HuH-7.5 (cell line): ENCODE results near the gene CYTH4.

ENCODE experiments used
- DNase-seq: peaks from one replicate; pipeline ENCODE4 v3.0.0; 2011; ENCODE audit warnings: low spot score

Gene CYTH4

DNA sequence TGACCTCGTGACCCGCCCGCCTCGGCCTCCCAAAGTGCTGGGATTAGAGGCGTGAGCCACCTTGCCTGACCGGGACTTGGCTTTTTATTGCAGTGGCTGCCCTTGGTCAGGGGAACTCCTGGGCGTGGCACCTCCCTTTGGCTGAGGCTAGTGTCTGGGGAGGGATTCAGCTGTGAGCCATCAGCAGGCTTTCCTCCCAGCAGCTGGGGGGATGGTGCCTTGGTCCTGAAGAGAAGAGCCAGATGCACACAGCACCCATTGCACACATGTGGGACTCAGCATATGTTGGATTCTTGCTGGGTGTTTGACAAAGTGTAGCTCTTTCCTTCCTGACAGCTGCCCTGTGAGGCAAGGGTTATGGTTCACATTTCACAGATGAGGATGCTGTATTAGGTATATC is 8.4 kb downstream of the CYTH4 start:
- DNase-seq = no peak

DNA sequence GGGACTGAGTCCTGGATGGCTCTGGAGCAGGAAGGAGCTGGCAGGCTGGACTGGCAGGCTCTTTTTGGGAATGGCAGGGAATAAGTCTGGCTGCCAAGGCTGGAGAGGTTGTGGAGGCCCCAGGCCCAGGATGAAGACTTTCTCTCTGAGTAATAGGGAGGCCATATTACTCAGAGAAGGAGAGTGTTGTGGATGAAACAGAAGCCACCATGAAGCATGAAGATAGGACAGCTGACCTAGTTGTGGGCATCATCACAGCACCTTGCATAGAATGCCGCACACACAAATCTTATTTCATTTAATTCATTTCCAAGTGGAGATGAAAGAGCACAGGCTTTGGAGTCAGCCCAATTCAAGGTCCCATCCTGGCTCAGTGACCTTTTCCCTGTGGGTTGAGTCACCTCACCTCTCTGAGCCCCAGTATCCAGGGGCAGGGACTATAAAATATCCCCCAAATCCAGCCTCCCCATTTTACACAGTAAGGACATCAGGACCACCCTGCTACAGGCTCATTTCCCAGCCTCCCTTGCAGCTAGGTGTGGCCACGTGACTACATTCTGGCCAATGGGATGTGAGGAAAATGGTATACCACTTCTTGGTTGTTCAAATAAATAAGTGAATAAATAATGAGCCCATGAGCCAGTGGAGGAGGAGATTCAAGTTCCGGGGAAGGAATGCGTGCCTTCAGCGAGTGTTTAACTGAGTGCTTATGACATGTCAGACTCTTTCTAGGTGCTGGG is 9.4 kb downstream of the CYTH4 start:
- no peak for DNase-seq

DNA sequence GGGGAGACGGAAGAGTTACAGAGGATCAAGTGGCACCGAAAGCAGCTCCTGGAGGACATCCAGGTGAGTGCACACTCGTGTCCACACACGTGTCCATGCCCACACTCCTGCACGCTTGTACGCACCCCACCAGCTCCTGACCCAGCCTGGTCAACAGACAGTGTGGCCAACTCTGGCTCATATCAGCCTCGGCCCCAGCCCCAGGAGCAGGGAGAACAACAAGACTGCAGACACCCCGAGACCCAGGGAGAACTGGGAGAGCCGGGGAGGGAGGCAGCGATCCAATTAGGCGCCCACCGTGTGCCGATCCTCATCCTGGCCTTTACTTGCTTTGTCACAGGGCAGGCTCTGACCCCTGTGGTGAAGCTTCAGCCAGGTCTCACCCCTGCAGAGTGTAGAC is 10.3 kb downstream of the CYTH4 start:
- DNase-seq = no peak

DNA sequence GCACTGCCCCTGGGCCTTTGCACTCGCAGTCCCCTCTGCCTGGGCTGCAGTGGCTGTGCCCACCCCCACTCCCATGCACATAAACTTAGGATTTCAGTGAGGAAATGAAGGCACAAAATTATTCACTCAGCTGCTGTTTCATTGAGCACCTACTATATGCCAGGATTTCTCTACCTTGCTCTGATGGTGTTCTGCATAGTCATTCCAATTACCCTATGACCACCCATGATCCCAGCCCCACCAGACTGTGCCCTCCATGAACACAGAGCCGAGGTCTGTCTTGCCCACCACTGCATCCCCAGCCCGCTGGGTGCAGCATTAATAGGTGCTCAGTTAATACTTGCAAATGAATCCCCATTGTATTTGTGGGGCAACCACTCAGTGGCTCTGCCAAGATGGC is 10.9 kb downstream of the CYTH4 start:
- no peak for DNase-seq

DNA sequence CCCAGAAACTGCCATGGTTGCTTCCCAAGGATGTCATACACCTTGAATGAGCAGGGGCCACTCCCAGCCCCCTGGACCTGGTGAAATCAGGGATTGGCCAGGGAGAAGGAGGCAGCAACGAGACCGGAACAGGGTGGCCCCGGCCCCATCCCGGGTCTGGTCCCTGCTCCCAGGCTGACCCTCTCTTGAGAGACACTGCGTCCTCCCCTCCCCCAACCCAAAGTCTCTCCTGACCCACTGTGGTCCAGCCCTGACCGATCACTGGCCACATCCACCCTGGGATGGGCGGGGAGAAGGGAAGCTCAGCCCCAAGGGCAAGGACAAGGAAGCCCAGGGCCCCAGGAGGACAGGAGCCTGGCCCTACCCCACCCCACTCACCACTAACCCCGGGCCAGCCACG is 12.4 kb downstream of the CYTH4 start:
- no peak for DNase-seq

DNA sequence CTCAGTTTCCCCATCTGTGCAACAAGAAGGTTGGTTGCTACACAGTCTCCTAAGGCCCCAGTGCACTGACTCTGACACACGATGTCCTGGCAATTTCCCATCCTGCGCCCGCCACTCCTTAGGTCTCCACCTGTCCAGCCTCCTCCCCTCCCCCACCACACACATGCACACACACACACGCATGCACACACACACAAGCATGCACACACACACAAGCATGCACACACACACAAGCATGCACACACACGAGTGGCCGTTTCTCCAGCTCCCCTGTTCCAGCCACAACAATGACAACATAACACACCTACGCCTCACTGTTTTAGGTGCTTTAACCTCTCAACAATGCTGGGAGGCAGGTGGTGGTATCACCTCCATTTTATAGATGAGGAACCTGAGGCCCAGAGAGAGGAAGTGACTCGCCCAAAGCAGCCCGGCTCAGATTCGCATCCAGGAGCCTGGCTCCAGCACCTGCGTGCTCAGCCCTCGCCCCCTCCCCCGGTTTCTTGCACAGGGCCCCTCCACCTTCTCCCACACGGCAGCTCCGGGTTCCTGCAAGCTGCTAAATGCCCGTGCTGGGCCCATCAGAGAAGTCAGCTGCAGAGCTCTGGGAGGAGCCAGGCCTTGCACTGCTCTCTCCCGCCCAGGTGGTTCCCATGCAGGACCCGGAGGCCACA is 13.0 kb downstream of the CYTH4 start:
- no peak for DNase-seq

DNA sequence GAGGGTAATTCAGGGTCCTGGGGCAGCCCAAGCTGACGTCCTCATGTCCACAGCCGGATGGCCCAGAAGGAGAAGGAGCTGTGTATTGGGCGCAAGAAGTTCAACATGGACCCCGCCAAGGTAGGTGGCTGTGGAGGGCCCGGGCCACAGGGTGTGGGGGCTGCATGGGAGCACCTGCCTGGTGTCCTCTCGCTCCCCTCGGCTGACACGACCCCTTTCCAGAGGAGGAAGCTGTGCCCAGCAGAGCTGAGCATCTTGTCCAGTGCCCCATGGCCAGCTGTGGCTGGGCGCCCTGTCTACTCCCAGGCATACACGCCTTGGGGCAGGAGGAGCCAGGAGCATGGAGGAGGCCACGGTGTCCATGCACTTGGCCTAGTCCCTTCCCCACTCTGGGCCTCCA is 13.6 kb downstream of the CYTH4 start:
- no peak for DNase-seq

DNA sequence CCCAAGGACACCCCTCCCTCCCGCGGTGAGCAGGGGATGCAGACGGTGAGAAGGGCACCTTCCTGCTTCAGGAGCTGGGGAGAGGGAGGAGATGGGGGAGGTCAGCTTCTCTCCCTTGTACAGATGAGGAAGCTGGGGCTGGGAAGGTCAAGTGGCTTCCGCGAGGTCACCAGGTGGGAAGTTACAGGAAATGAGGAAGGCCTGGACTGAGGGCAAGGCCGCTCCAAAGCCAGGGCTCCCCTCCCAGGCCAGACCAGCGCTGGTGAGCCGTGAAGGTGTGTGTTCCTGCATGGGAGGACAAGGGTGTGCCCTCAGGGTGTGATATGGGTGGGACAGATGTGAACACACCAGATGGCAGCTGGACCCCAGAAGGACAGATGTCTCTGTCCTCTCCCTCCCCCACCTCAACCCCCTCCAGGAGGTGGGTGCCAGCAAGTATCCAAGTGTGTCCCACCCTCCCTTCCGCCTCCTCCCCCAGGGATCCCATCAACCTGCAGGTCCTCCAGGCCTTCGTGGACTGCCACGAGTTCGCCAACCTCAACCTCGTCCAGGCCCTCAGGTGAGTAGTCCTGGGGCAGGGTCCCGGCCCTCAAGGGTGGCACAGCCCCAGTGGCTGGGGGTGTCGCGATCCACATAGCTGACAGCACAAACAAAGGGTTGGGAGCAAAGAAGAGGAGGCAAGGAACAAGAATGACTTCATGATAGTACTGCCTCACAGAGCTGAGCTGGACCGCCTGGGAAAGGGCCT is 16.6 kb downstream of the CYTH4 start:
- no peak for DNase-seq

DNA sequence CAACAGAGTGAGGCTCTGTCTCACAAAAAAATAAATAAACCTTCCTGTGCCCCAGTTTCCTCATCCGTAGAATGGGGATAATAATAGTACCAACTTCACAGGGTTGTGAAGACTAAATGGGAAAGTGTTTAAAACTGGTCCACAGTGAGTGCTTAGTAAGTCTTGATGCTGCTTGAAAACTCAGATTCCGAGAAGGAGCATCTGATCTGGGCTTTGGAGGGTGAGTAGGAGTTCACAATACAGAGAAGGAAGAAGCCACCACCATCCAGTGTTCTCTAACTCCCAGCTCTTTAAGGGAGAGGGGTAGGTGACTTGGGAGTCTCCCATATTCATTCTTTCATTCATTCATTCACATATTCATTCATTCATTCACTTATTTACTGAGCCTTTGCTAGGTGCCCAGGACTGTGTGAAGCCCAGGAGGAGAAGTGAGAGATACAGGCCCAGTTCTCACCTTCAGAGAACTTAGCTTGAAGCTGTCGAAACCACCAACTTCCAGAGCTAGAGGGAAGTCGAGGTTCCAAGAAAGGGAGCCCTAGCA is 17.7 kb downstream of the CYTH4 start:
- no peak for DNase-seq

DNA sequence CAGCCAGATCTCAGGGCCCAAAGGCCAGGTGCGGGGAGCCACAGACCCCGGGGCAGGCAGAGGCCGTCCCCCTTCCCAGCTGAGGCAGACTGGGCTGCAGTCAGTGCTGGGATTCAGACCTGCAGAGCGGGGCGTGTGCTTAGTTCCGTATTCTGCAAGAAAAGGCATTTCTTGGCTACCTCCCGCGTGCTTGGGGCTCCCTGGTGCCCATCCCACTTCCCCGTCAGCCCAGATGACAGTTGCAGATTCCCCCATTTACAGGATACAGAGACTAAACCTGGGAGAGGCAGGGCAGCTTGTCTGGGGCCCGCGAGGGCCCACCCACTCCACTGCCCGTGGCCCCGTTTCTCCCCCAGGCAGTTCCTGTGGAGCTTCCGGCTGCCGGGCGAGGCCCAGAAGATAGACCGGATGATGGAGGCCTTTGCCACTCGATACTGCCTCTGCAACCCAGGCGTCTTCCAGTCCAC is 18.3 kb downstream of the CYTH4 start:
- no peak for DNase-seq

DNA sequence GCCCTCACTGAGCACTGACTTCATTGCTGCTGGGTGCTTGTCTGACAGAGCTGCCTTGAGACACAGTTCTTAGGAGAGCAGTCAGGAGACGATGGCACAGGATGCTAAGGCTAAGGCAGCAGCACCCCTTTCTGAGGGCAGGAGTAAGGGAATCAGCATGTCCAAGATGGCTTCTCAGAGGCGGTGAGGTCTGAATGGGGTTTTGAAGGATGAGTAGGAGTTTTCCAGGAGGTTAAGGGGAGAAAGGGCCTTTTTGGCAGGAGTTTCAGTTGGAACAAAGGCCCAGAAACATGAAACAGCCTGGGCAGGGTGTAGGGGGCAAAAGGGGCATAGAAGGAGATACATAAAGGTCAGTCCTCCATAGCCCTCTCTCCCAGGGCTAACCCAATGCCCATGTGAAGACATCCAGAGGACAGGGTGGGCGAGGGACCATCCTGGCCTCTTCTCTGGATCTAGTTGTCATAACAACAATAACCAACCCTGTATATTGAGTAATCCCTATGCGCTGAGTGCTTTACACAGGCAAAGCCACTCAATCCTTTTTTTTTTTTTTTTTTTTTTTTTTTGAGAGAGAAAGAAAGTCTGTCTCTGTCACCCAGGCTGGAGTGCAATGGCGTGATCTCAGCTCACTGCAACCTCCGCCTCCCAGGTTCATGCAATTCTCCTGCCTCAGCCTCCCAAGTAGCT is 19.0 kb downstream of the CYTH4 start:
- DNase-seq = no peak

DNA sequence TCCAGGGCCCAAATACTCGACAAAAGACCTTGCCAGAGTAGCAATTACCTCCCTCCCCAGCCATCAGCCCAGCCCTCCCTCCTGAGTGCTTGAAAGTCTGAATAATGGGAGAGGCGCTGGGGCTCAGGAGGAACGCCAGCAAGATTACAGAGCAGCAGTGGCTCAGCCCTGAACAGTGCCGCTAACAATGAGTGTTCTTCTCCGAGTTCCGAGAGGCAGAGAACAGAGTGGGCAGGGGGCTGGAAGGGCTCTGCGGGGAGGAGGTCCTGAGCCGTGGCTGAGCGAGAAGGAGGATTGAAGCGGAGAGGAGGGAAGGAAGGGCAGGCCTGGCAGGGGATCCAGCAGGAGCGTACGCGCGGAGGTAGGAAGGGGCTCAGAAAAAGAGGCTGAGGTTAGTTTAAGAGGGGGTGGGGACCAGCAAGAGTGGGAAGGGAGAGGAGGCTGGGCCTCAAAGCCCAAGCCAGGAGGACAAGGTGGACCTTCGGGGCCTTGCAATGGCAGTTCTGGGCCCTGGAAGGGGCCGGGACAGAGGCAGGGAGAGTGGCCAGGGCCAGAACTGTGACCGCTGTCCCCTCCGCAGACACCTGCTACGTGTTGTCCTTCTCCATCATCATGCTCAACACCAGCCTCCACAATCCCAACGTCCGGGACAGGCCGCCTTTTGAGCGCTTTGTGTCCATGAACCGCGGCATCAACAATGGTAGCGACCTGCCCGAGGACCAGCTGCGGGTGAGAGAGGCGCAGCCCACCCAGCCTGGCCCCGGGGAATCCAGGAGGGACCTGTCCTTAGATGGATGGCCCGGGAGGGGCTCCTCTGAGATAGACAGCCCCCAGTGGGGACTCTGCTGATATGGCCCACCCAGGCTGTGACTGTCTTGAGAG is 20.6 kb downstream of the CYTH4 start:
- DNase-seq = no peak

DNA sequence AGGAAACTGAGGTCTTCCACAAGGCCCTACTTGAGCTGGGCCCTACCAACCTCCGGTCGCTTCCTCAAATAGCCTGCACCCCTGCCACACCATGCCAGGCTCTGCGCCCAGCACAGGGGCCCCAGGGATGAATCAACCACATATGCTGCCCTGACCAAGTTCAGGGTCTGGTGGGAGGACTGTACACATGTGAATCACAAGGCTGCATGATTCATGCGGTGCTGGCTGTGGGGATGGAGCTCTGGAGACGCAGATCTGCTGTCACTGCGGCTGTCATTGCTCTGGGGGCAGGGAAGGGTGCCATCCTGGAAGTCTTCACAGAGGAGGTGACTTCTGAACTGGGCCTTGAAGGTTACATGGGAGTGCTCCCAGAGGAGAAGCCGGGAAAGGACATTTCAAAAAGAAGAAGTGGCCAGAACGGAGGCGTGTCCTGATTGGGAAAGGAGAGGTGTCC is 21.5 kb downstream of the CYTH4 start:
- DNase-seq = no peak

DNA sequence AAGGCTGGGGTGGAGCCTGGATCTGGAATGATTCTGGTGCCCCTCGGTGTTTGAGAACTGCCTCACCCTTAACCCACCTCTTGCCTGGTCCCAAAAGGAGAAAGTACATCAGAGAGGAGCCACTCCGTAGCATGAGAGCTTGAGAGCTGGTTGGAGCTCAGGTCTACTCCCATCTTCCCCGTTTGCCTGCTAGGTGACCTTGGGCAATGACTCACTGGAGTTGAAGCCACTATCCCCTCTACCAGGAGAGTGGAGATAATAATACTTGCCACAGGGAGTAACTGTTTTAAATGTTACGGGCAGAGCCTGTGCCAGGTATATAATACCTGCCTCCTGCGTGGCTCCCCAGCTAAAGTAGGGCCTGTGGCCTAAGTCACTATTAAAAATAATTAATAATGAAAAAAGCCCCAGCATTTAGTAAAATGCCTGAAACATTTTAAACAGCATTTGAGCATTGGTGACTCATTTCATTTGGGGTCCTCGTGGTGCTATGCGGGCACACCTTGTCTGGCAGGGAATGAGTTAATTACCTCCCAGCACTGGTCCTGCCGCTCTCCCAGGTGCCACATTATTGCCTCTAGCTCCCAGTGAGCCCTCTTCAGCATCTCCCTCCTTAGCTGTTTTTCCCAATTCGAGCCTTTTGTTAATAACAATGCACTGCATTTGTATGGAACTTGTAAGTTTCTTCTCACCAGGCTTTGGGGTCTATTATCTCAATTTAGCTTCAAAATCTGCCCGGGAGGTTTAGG is 22.5 kb downstream of the CYTH4 start:
- DNase-seq = no peak

DNA sequence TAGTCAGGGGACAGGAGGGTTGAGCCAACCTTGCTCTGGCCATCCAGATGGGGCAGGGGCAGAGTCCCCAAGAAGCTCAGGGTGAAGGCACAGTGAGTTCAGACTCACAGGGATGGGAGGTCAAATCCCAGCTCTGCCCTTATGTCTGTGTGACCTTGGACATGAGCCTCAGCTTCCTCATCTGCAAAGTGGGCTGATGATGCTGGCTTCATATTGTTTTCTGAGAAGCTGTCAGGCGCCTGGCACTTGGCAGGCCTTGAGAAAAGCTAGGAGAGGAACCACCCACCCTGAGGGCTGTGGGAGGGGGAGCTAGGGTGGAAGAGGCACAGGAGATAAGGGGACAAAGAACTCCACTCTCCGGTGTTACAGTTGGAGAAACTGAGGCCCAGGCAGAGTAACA is 23.6 kb downstream of the CYTH4 start:
- no peak for DNase-seq

DNA sequence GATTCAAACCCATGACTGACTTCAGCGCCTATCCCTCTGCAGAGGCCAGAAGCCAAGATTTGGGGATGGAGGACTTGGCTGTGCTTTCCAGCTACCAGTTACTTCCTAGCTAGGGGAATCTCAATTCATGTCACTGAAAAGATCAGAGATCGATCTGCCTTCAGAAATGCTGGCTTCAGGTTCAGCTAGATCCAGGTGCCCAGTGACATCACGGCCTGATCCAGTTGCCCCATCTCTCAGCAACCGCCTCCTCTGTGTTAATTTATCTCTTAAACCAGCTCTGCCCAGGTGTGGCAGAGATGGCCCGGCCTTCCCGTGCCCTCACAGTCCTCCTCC is 24.2 kb downstream of the CYTH4 start:
- DNase-seq = no peak

DNA sequence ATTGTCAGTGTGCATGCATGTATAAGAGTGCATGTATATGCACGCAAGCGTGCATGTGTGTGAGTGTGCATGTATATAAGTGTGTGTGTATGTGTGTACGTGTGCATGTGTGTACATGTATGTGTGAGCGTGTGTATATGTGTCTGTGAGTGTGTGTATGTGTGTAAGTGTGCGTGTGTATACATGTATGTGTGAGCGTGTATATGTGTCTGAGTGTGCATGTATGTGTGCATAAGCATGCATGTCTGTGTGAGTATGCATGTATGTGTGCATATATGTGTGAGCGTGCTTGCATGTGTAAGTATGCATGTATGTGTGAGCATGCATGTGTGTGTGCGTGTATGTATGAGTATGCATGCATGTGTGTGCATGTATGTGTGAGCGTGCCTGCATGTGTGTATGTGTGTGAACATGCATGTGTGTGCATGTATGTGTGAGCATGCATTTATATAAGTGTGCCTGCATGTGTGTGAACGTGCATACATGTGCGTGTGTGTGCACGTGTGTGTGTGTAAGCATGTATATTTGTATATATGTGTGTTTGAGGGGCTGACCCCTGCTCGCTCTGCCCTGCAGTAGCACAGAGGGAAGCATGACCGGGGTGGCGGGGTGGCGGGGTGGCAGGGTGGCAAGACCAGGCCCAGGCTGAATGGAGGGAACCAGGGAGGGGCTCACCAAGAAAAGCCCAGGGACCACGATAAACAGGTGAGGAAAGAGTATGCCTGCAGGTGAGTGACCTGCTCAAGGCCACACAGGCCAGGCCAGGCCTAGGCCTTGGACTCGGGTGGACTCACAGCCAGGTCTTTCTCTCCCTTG is 26.3 kb downstream of the CYTH4 start:
- DNase-seq = no peak

DNA sequence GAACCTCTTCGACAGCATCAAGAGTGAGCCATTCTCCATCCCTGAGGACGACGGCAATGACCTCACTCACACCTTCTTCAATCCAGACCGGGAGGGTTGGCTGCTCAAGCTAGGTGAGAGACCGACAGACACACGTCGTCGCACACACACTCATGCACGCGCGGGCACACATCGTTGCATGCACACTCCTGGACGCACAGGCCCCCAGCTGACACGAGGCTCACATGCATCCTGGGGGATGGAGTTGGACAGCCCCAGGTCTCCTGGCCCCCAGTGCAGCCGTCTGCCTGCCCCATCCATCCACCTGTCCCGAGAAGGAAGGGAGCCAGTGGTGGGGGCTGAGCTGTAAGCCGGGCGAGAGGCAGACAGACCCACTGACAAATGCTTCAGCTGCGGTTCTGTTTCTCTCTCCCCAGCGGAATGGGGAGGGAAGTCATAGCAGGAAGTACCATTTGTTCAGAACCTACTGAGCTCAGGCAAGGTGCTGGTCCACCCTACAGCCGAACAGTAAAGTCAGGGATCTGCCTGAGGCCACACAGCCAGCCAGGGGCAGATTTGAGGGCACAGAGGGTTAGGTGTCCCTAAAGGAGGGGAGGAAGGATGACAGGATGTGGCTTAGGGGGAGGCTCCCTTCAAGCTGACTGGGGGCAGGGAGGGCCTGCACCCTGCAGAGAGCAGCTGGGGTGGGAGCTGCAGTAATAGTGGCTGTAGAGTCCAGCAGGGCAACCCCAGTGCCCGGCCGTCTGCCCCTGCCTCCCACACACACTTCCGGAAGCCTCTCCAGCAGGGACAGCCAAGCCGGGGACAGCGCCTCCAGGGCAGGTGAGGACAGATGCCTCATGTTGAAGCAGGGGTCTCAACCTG is 27.1 kb downstream of the CYTH4 start:
- DNase-seq = no peak
